ENCODE results near the gene ZNF264.

GRCh38 chr19:57233207-57233606, 41.9 kb downstream of the ZNF264 start:
- TF ChIP-seq TAF1 (IDR thresholded peaks at IDR 0.05; ENCODE audit: borderline replicate concordance, low read depth, low read length) (no peak), POLR2A (IDR thresholded peaks at IDR 0.05; ENCODE audit: low read depth, low read length) (no peak)
